ENCODE measurements around the gene ABCB8.
A peak's percentile ranks its signal among the peaks of the same experiment; 100 is the strongest.

GRCh38 chr7:151076863-151077704, 48.8 kb downstream of the ABCB8 start:
- TF ChIP-seq, protein P1, sequence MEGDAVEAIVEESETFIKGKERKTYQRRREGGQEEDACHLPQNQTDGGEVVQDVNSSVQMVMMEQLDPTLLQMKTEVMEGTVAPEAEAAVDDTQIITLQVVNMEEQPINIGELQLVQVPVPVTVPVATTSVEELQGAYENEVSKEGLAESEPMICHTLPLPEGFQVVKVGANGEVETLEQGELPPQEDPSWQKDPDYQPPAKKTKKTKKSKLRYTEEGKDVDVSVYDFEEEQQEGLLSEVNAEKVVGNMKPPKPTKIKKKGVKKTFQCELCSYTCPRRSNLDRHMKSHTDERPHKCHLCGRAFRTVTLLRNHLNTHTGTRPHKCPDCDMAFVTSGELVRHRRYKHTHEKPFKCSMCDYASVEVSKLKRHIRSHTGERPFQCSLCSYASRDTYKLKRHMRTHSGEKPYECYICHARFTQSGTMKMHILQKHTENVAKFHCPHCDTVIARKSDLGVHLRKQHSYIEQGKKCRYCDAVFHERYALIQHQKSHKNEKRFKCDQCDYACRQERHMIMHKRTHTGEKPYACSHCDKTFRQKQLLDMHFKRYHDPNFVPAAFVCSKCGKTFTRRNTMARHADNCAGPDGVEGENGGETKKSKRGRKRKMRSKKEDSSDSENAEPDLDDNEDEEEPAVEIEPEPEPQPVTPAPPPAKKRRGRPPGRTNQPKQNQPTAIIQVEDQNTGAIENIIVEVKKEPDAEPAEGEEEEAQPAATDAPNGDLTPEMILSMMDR (conservative IDR thresholded peaks at IDR 0.05; ENCODE audit: low read length): peak; percentile 27; the same call in 1 of the 2 replicates
- no peak for TF ChIP-seq EZH2phosphoT487 (IDR thresholded peaks at IDR 0.05; ENCODE audit: borderline replicate concordance)
